Large intestine (tissue), 12 donors: ENCODE results near the gene UBAP2L. TPM values are rescaled to one million over a fixed set of nuclear protein-coding genes. Genes with fewer than 3 reads are reported as not detected.

Source experiments
- DNase-seq, 2 donors: peaks; one replicate each; pipeline versions ENCODE4 v3.0.0 to v3.0.0-alpha.2; 2013
- H3K27ac ChIP-seq: one replicate; pipeline ENCODE4 v1.5.1; 2013; ENCODE audit warnings: low read length
- H3K27me3 ChIP-seq: 2 replicates; pipeline ENCODE4 v1.6.1; 2013; ENCODE audit warnings: low read length; ENCODE audit not compliant: control insufficient read depth, insufficient read depth
- H3K36me3 ChIP-seq: 2 replicates; pipeline ENCODE4 v1.6.1; 2013; ENCODE audit warnings: low read length; ENCODE audit not compliant: control insufficient read depth, insufficient read depth
- H3K4me1 ChIP-seq: one replicate; pipeline ENCODE4 v1.6.1; 2013; ENCODE audit warnings: low read length; ENCODE audit not compliant: control insufficient read depth, insufficient read depth
- H3K4me3 ChIP-seq: one replicate; pipeline ENCODE4 v1.5.1; 2013; ENCODE audit warnings: low read length
- H3K9me3 ChIP-seq: one replicate; pipeline ENCODE4 v1.6.1; 2013; ENCODE audit warnings: mild to moderate bottlenecking, low read depth, low read length, moderate library complexity; ENCODE audit not compliant: control insufficient read depth
- WGBS: methylation state at CpG from one replicate; pipeline ENCODE4 v1.1.5; 2013; ENCODE audit warnings: low lambda C conversion rate; ENCODE audit not compliant: insufficient coverage; 5-methylcytosine and 5-hydroxymethylcytosine counted together
- long read RNA-seq, 11 donors: transcript quantifications; one replicate each; lab custom pipeline, GENCODE V29; 2026
- polyA plus RNA-seq: library from polyadenylated mRNA; unstranded; fragments of 120-200 nt; gene quantifications from one replicate; pipeline ENCODE4 v1.2.1, GENCODE V29; 2013

UBAP2L gene
- 143 TPM for polyA plus RNA-seq
- long read RNA-seq, donor 1, partial matches to known transcripts: 5 of 6 reads
- long read RNA-seq, donor 1, other reads (novel, unspliced or antisense): 0 of 6 reads
- long read RNA-seq, donor 2, partial matches to known transcripts: 89 of 222 reads
- long read RNA-seq, donor 2, other reads (novel, unspliced or antisense): 128 of 222 reads
- long read RNA-seq, donor 3: 0 reads
- long read RNA-seq, donor 4: 0 reads
- long read RNA-seq, donor 5, partial matches to known transcripts: 43 of 67 reads
- long read RNA-seq, donor 5, other reads (novel, unspliced or antisense): 24 of 67 reads
- long read RNA-seq, donor 6, partial matches to known transcripts: 51 of 52 reads
- long read RNA-seq, donor 6, other reads (novel, unspliced or antisense): 0 of 52 reads
- long read RNA-seq, donor 7, partial matches to known transcripts: 10 of 10 reads
- long read RNA-seq, donor 7, other reads (novel, unspliced or antisense): 0 of 10 reads
- long read RNA-seq, donor 8, partial matches to known transcripts: 77 of 80 reads
- long read RNA-seq, donor 8, other reads (novel, unspliced or antisense): 0 of 80 reads
- long read RNA-seq, donor 9, partial matches to known transcripts: 23 of 24 reads
- long read RNA-seq, donor 9, other reads (novel, unspliced or antisense): 0 of 24 reads
- long read RNA-seq, donor 10, partial matches to known transcripts: 136 of 234 reads
- long read RNA-seq, donor 10, other reads (novel, unspliced or antisense): 95 of 234 reads
- long read RNA-seq, donor 11, partial matches to known transcripts: 20 of 21 reads
- long read RNA-seq, donor 11, other reads (novel, unspliced or antisense): 0 of 21 reads

DNA sequence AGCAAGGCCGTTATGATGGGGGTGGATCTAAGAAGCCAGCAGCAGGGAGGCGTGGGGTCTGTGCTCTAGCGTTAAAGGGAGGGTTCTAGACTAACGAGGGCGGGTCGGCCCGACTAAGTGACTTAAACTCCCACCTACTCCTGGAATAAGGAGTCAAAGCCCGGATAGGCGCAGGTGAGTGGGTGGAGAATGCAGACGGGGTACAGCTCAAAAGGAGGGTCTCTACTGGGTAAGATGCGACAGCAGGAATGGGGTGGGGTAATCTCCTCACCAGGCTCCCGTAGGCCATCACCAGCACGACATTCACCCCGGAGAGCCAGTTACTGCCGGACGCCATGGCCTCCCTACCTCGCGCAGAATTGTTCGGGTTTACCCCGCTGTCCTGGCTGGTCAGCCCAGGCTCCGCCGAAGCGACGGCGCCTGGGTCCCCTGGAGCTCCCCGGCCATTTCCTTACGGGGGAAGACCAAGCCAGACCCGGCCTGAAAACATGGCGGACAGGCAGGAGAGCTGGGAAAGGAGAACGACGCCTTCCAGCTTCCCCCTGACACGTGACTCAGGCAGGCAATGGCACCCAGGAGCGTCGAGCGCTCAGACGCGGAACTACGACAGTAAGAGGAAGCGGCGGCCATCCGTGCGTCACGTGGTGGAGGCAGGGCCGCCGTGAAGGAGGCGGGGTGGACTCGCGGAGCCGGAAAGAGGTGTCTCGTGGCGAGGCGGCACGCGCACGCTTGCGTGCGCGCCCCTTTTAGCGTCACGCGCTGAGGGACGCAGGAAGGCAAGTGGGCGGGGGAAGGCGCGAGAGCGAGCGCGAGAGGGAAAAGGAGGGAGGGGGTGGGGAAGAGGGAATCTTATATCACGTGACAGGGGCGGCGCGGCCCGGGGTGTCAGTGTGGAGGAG lies at the start of gene UBAP2L:
TSS of gene UBAP2L (plus strand) at position 885 of the 899 bp plus-strand sequence. CDS start 4,169 bp downstream, outside the sequence.
- H3K36me3 ChIP-seq: peaks cover 22% of the 10 kb centered on the region
- WGBS: no CpG with 5 or more reads among the region's 73 CpGs
- H3K4me1 ChIP-seq: peaks cover 15% of the 10 kb centered on the region
- DNase-seq: peak; percentile 100
- peak within 1 kb of the TSS; percentile 93 for H3K27ac ChIP-seq
- H3K9me3 ChIP-seq: no peaks in the 10 kb centered on the region
- peak within 1 kb of the TSS; percentile 95 for H3K4me3 ChIP-seq
- no peaks in the 10 kb centered on the region for H3K27me3 ChIP-seq

DNA sequence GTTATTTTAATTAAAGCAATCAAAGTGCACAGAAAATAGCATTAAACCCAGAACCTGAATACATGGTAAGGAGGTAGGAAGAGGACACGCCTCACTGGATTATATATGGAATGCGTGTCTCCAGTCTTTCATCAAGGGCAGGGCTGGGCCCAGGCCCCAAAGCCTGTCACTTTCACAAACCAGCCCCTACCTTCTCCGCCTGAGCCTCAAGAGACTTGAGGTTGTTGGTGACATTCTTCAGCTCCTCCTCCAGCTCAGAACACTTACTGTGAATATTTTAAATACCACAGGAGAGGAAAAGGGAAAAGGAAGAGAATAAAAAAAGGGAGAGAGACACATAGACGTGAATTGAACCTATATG lies 49.6 kb upstream of the UBAP2L start:
- no peaks in the 10 kb centered on the region for H3K9me3 ChIP-seq
- WGBS: 90% methylated on average over 1 of the region's 4 CpGs
- H3K4me1 ChIP-seq: peaks cover 3% of the 10 kb centered on the region
- H3K36me3 ChIP-seq: peaks cover 81% of the 10 kb centered on the region
- no peak for DNase-seq
- H3K4me3 ChIP-seq: no peak overlapping the region
- no peaks in the 10 kb centered on the region for H3K27me3 ChIP-seq
- no peak overlapping the region for H3K27ac ChIP-seq

- Histone ChIP-seq H3K4me3 (no peak overlapping the region), H3K27me3 (no peaks in the 10 kb centered on the region), H3K27ac (no peak overlapping the region), H3K4me1 (peaks cover 5% of the 10 kb centered on the region), H3K9me3 (no peaks in the 10 kb centered on the region), H3K36me3 (peaks cover 79% of the 10 kb centered on the region)
- 94% methylated on average over 4 of the region's 5 CpGs for WGBS
- DNase-seq: no peak
Observed at GRCh38 chr1:154171880-154172279, 48.9 kb upstream of the UBAP2L start.

DNA sequence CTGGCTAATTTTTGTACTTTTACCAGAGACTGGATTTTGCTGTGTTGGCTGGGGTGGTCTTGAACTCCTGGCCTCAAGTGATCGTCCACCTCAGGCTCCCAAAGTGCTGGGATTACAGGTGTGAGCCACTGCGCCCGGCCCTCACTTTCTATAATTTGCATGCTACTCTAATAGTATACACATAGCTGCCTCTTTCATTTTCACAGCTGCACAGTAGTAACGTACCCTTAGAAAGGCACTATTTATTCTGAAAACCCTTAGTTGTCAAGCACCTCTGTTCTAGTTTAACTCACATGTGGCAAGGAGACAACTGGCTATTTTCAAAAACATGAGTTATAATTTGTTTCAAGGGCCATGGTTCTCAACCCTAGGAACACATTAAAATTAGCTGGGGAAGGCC lies 46.1 kb upstream of the UBAP2L start:
- DNase-seq: no peak
- WGBS: 100% methylated on average over 1 of the region's 4 CpGs
- H3K4me3 ChIP-seq: no peak overlapping the region
- H3K27me3 ChIP-seq: no peaks in the 10 kb centered on the region
- H3K9me3 ChIP-seq: no peaks in the 10 kb centered on the region
- peaks cover 25% of the 10 kb centered on the region for H3K4me1 ChIP-seq
- H3K36me3 ChIP-seq: peaks cover 55% of the 10 kb centered on the region
- H3K27ac ChIP-seq: no peak overlapping the region

GRCh38 chr1:154176337-154176736 lies 44.4 kb upstream of the UBAP2L start:
- Histone ChIP-seq H3K27ac (no peak overlapping the region), H3K36me3 (peaks cover 38% of the 10 kb centered on the region)
- WGBS: no CpG with 5 or more reads among the region's 2 CpGs

DNA sequence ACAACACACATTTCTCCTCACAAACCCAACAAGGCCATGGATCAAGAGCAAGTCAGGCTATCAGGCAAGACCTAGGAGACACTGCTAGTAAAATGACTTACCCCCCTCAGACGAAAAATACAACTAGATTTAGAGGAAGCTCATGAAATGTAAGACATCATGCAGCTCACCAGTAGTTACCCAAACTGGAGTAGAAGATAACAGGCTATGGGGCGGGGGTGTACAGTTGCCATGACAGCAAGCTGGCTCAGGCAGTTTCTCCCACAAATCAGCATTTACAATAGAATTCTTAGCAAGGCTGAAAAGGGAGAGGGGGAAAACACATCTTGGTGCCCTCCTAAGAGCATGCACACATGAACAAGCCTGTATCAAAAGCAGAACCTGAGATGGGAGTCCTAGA lies 42.7 kb upstream of the UBAP2L start:
- Histone ChIP-seq H3K27ac (no peak overlapping the region), H3K4me3 (no peak overlapping the region)

More at GRCh38 chr1:154176337-154176736, 44.4 kb upstream of the UBAP2L start:
- peaks cover 40% of the 10 kb centered on the region for H3K4me1 ChIP-seq
- peak; percentile 34 to 60 for DNase-seq
- no peaks in the 10 kb centered on the region for H3K27me3 ChIP-seq
- no peaks in the 10 kb centered on the region for H3K9me3 ChIP-seq
- no peak overlapping the region for H3K4me3 ChIP-seq

DNA sequence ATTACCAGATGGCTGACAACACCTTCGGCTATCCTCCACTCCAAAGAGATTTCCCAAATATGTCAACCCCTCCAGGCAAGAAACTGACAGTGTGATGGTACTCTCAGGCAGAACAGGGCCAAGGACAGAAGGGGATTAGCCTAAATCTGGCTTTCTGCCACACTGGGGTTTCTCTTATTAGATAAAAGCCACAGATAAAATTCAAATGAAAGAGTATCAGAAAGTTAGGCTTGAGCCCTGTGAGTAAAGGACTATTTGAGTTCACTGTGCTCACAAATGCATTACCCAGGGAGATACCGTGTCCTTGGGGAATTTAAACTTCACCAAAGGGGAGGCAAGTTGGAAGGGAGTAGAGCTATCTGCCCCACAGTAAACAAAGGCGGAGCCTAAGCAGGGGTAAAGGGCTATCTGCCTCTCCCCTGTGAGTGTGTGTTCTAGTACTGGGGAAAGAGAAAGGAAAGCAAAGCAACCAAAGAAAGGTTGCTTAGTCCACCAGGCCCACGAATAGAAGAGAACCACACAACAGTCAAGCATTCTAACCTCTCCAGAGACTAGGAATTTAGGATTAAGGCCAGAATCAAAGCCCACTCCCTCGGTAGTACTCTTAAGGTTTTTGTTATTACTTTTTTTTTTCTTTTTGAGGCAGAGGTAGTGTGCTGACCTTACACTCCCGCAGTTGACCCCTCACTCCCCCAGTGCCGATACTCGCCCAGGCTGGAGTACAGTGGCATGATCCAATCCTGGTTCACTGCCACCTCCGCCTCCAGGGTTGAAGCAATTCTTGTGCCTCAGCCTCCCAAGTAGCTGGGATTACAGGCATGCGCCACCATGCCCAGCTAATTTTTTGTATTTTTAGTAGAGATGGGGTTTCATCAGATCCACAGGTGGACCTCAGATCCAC lies 41.6 kb upstream of the UBAP2L start:
- 40% methylated on average over 1 of the region's 10 CpGs for WGBS
- peaks cover 16% of the 10 kb centered on the region for H3K36me3 ChIP-seq
- peak; percentile 54 to 81 for DNase-seq
- H3K4me1 ChIP-seq: peaks cover 42% of the 10 kb centered on the region
- H3K27me3 ChIP-seq: no peaks in the 10 kb centered on the region
- H3K9me3 ChIP-seq: no peaks in the 10 kb centered on the region
- peak overlapping the region; percentile 0 for H3K4me3 ChIP-seq
- H3K27ac ChIP-seq: peak overlapping the region; percentile 99

More for the DNA sequence above, 42.7 kb upstream of the UBAP2L start:
- Histone ChIP-seq H3K27me3 (no peaks in the 10 kb centered on the region), H3K9me3 (no peaks in the 10 kb centered on the region), H3K4me1 (peaks cover 42% of the 10 kb centered on the region), H3K36me3 (peaks cover 22% of the 10 kb centered on the region)
- no peak for DNase-seq
- no CpG with 5 or more reads among the region's 2 CpGs for WGBS

DNA sequence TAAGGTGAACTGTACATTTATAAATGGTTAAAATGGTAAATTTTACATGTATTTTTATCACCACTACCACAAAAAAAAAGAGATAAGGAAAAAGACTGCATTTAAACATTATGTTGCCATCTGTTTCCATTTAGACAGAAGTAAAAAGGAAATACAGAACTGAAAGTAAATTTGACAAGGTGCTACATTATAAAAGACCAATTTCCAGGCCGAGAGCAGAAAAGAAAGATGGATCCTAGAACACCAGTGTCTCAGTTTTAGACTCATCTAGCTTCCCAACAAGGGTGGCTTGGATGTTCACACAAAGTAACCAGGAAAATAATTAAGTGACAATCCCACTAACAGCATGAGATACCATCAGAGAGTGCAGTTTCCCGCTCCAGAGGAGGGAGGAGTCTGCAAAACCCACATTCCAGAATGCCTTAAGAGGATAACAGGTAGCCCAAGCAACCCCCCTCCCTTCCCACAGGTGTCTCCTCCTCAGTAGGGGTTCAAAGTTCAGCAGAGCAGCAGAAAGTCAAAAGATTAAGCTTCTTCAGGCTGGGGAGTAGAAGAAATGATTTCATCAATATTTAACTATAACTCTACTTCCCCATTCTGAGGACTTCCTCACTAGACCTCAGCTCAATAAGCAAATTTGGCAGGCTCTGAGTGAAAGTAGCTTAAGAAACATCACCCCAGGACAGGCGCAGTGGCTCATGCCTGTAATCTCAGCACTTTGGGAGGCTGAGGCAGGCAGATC lies 40.6 kb upstream of the UBAP2L start:
- H3K36me3 ChIP-seq: peaks cover 11% of the 10 kb centered on the region
- H3K27ac ChIP-seq: peak overlapping the region; percentile 99
- H3K4me1 ChIP-seq: peaks cover 42% of the 10 kb centered on the region
- no CpG with 5 or more reads among the region's 3 CpGs for WGBS
- no peaks in the 10 kb centered on the region for H3K27me3 ChIP-seq
- H3K4me3 ChIP-seq: no peak overlapping the region
- H3K9me3 ChIP-seq: no peaks in the 10 kb centered on the region
- DNase-seq: peak; percentile 71 to 82

DNA sequence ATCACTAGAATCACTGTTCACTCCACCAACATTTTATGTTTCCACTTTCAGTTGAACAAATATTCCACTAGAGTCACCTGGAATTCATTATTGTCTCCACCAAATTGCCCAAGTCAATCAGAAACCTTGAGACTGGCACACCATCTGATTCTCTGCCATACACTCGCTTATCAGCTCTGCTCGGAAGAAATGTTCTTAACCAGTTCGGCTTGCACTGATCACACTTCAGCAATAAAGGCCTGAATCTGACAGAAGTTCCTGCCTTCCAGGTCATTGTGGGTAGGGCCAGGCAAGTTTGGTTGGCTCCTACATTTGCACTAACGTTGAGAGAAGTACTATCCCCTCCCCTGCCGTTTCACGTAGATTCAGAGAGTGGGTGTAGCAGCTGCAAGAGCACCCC lies 38.8 kb upstream of the UBAP2L start:
- Histone ChIP-seq H3K4me3 (peak overlapping the region; percentile 91), H3K36me3 (peaks cover 3% of the 10 kb centered on the region), H3K4me1 (peaks cover 40% of the 10 kb centered on the region), H3K27me3 (no peaks in the 10 kb centered on the region), H3K27ac (peak overlapping the region; percentile 99), H3K9me3 (no peaks in the 10 kb centered on the region)
- DNase-seq: peak in 1 of 2 donors; percentile 94
- WGBS: no CpG with 5 or more reads among the region's 6 CpGs
